ENCODE data around the gene TTF1. TPM values are rescaled to one million over a fixed set of nuclear protein-coding genes. Genes with fewer than 3 reads are reported as not detected.

TTF1 gene
- total RNA-seq, 2 donors from 2014 or later = 22.1 to 27.0 TPM

Other genes starting within 250 kb of the TTF1 start
- 1 to 10 TPM in 1 of 2 donors, under 1 TPM in 1; 0.82 to 2.2 TPM for gene NTNG2, start 244.8 kb downstream of the TTF1 start, total RNA-seq
- 10 to 100 TPM; 39.9 to 41.3 TPM for gene SETX, start 51.9 kb downstream of the TTF1 start, total RNA-seq
- gene CFAP77, start 3.4 kb upstream of the TTF1 start, total RNA-seq = not detected
- gene BARHL1, start 175.8 kb upstream of the TTF1 start, total RNA-seq = not detected

All from activated T-helper 17 cell treated with anti-CD3 and anti-CD28 coated beads, Interleukin-2, amount 50 U/mL, for 72 hours (primary cell).